Parathyroid adenoma (tissue), 2 donors: Measurements from ENCODE around the gene RBFOX1.

ENCODE experiments used
- H2AFZ ChIP-seq: fragments of 300-600 bp; sonication (generic); one replicate; pipeline ENCODE4 v1.7.0; 2017; ENCODE audit warnings: antibody characterized with exemption, mild to moderate bottlenecking
- H3K27ac ChIP-seq: fragments of 300-600 bp; sonication (generic); one replicate; pipeline ENCODE4 v1.7.0; 2017
- H3K27me3 ChIP-seq: fragments of 300-600 bp; sonication (generic); one replicate; pipeline ENCODE4 v1.7.0; 2017; ENCODE audit warnings: low read length; ENCODE audit not compliant: control insufficient read depth, insufficient read depth
- H3K36me3 ChIP-seq: fragments of 300-600 bp; sonication (generic); one replicate; pipeline ENCODE4 v1.7.0; 2017; ENCODE audit warnings: low read length; ENCODE audit not compliant: control insufficient read depth, insufficient read depth
- H3K4me1 ChIP-seq: fragments of 300-600 bp; sonication (generic); one replicate; pipeline ENCODE4 v1.7.0; 2017; ENCODE audit warnings: control low read depth
- H3K4me2 ChIP-seq: fragments of 300-600 bp; sonication (generic); one replicate; pipeline ENCODE4 v1.7.0; 2017; ENCODE audit warnings: low read length
- H3K4me3 ChIP-seq: fragments of 300-600 bp; sonication (generic); one replicate; pipeline ENCODE4 v1.7.0; 2017; ENCODE audit warnings: low read depth, low read length
- H3K79me2 ChIP-seq: fragments of 300-600 bp; sonication (generic); one replicate; pipeline ENCODE4 v1.7.0; 2017; ENCODE audit warnings: control low read depth
- H3K9ac ChIP-seq: fragments of 300-600 bp; sonication (generic); one replicate; pipeline ENCODE4 v1.7.0; 2017; ENCODE audit warnings: mild to moderate bottlenecking
- H3K9me3 ChIP-seq: fragments of 300-600 bp; sonication (generic); one replicate; pipeline ENCODE4 v1.7.0; 2017; ENCODE audit warnings: low read length; ENCODE audit not compliant: control insufficient read depth
- CTCF ChIP-seq: fragments of 300-600 bp; sonication (generic); IDR thresholded peaks from one replicate; pipeline ENCODE4 v1.7.0; 2017; ENCODE audit warnings: antibody characterized with exemption, mild to moderate bottlenecking
- donor health status: primary hyperparathyroidism.

The RBFOX1 gene

GRCh38 chr16:7335991-7336634 is 3.5 kb downstream of the RBFOX1 start:
- Histone ChIP-seq H3K36me3 (no peaks in the 10 kb centered on the region), H2AFZ (no peak overlapping the region), H3K27me3 (no peaks in the 10 kb centered on the region), H3K79me2 (no peaks in the 10 kb centered on the region), H3K9ac (no peak overlapping the region), H3K9me3 (no peaks in the 10 kb centered on the region), H3K4me3 (no peak overlapping the region), H3K4me2 (no peak overlapping the region), H3K27ac (no peak overlapping the region), H3K4me1 (no peaks in the 10 kb centered on the region)
- no peak for TF ChIP-seq CTCF

DNA sequence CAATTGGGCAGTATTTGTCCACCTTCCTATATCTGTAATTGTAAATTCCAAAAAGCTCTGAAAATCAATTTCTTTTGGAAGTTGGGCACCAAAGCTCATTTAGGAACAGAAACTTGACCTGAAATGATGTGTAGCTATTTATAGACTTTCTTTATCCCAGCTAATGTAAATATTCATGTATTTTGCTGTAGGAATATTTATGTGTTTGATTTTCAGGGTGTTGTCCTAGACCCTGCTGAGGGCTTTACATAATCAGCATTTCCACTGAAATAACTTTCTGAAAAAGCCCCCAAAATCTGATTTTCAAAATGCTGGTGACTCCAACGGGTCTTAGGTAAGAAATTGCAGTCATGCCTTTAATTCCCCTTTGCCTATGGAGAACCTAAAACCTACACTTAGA is 4.1 kb downstream of the RBFOX1 start:
- Histone ChIP-seq H3K27me3 (no peaks in the 10 kb centered on the region), H3K79me2 (no peaks in the 10 kb centered on the region), H3K27ac (no peak overlapping the region), H3K4me2 (no peak overlapping the region), H3K4me1 (no peaks in the 10 kb centered on the region), H2AFZ (no peak overlapping the region), H3K9me3 (no peaks in the 10 kb centered on the region), H3K36me3 (no peaks in the 10 kb centered on the region), H3K9ac (no peak overlapping the region), H3K4me3 (no peak overlapping the region)
- no peak for TF ChIP-seq CTCF

DNA sequence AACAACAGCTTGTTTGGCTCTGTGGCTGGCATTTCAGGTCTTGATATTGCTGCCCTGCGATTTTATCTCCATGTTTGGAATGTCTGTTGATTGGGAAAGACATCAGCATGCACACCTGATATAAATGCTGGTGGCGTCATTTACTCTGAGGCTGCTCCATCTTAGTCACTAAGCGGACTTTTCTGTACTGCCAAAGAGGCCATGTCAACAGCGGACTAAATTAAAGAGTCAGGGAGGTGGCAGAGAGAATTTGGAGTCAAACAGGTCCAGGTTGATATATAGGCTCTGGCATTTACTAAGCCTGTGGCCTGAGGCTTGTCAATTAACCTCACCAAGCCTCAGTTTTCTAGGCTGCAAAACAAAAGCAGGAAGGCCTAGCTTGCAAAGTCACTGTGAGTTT is 6.2 kb downstream of the RBFOX1 start:
- H3K4me2 ChIP-seq = no peak overlapping the region
- no peaks in the 10 kb centered on the region for H3K36me3 ChIP-seq
- H3K79me2 ChIP-seq = no peaks in the 10 kb centered on the region
- H3K4me3 ChIP-seq = no peak overlapping the region
- H3K27ac ChIP-seq = no peak overlapping the region
- H3K27me3 ChIP-seq = no peaks in the 10 kb centered on the region
- H3K4me1 ChIP-seq = no peaks in the 10 kb centered on the region
- H3K9me3 ChIP-seq = no peaks in the 10 kb centered on the region
- no peak overlapping the region for H3K9ac ChIP-seq
- TF ChIP-seq CTCF = no peak
- H2AFZ ChIP-seq = no peak overlapping the region

- Histone ChIP-seq H3K36me3 (no peaks in the 10 kb centered on the region), H3K9ac (no peak overlapping the region), H3K4me1 (no peaks in the 10 kb centered on the region), H3K4me2 (no peak overlapping the region), H3K79me2 (no peaks in the 10 kb centered on the region), H3K27ac (no peak overlapping the region), H3K9me3 (no peaks in the 10 kb centered on the region), H2AFZ (no peak overlapping the region), H3K4me3 (no peak overlapping the region), H3K27me3 (no peaks in the 10 kb centered on the region)
- TF ChIP-seq CTCF = no peak
Measured at GRCh38 chr16:7339700-7340099, 7.1 kb downstream of the RBFOX1 start.

- Histone ChIP-seq H2AFZ (no peak overlapping the region), H3K27ac (no peak overlapping the region), H3K4me3 (no peak overlapping the region), H3K36me3 (no peaks in the 10 kb centered on the region), H3K9ac (no peak overlapping the region), H3K27me3 (no peaks in the 10 kb centered on the region), H3K9me3 (no peaks in the 10 kb centered on the region), H3K4me2 (no peak overlapping the region), H3K4me1 (no peaks in the 10 kb centered on the region), H3K79me2 (no peaks in the 10 kb centered on the region)
- TF ChIP-seq CTCF = no peak
Measured at GRCh38 chr16:7340938-7341337, 8.3 kb downstream of the RBFOX1 start.
